SU-DHL-6 (cell line): ENCODE data around the gene LBHD1.

ENCODE experiments used
- H2AFZ ChIP-seq: fragments of 200-600 bp; sonication (generic); 2 replicates; pipeline ENCODE4 v1.6.1; 2014; ENCODE audit warnings: low read depth, mild to moderate bottlenecking, moderate library complexity, mixed read lengths, antibody characterized with exemption, low read length; ENCODE audit not compliant: severe bottlenecking
- H3F3A ChIP-seq: fragments of 200-600 bp; shearing (Covaris generic); 2 replicates; pipeline ENCODE4 v1.6.0; 2016; ENCODE audit warnings: antibody characterized with exemption, mild to moderate bottlenecking; ENCODE audit not compliant: insufficient read depth
- H3K27ac ChIP-seq: fragments of 200-600 bp; sonication (generic); 2 replicates; pipeline ENCODE4 v1.5.1; 2016; ENCODE audit warnings: low read depth, mild to moderate bottlenecking, low read length, moderate library complexity, mixed read lengths
- H3K27me3 ChIP-seq: fragments of 200-600 bp; sonication (generic), shearing (Covaris generic); 2 replicates; pipeline ENCODE4 v1.6.0; 2014; ENCODE audit warnings: mild to moderate bottlenecking, low read length
- H3K36me3 ChIP-seq: fragments of 200-600 bp; sonication (generic); 2 replicates; pipeline ENCODE4 v1.6.1; 2014; ENCODE audit warnings: mild to moderate bottlenecking, low read length, mixed read lengths
- H3K4me2 ChIP-seq: fragments of 300-600, 200-600 bp; shearing (Covaris generic), sonication (generic); 2 replicates; pipeline ENCODE4 v1.6.0; 2014; ENCODE audit warnings: low read length, low read depth, mild to moderate bottlenecking; ENCODE audit not compliant: poor library complexity, severe bottlenecking
- H3K4me3 ChIP-seq: fragments of 200-600 bp; sonication (generic); 2 replicates; pipeline ENCODE4 v1.5.1; 2014; ENCODE audit warnings: antibody characterized with exemption, low read length, mild to moderate bottlenecking, mixed read lengths; ENCODE audit not compliant: insufficient read depth, poor library complexity, severe bottlenecking
- H3K79me2 ChIP-seq: fragments of 200-600 bp; sonication (generic); 2 replicates; pipeline ENCODE4 v1.6.1; 2014; ENCODE audit warnings: mild to moderate bottlenecking, low read length, moderate library complexity; ENCODE audit not compliant: insufficient read depth
- H3K9ac ChIP-seq: fragments of 200-600 bp; sonication (generic); 2 replicates; pipeline ENCODE4 v1.7.0; 2014; ENCODE audit warnings: mild to moderate bottlenecking, low read length
- H3K9me2 ChIP-seq: fragments of 200-600 bp; sonication (generic); replicated peaks from 2 replicates; pipeline ENCODE4 v1.6.1; 2014; ENCODE audit warnings: low read length; ENCODE audit not compliant: insufficient read depth
- H3K9me3 ChIP-seq: fragments of 200-600 bp; sonication (generic); 2 replicates; pipeline ENCODE4 v1.6.1; 2014; ENCODE audit warnings: low read length, mixed read lengths; ENCODE audit not compliant: insufficient read depth
- H4K20me1 ChIP-seq: fragments of 200-600 bp; sonication (generic); 2 replicates; pipeline ENCODE4 v1.6.1; 2014; ENCODE audit warnings: low read depth, mild to moderate bottlenecking, antibody characterized with exemption, low read length, moderate library complexity, mixed read lengths
- EZH2phosphoT487 ChIP-seq: fragments of 200-600 bp; sonication (generic), shearing (Covaris generic); conservative IDR thresholded peaks from 2 replicates; pipeline ENCODE4 v1.6.1; 2018; ENCODE audit warnings: mild to moderate bottlenecking, antibody characterized with exemption, low read length, moderate library complexity, mixed read lengths
- TF ChIP-seq, protein P1 (sequence below): fragments of 200-600 bp; sonication (generic); IDR thresholded peaks from one replicate; pipeline ENCODE4 v1.5.1; 2017; ENCODE audit warnings: antibody characterized with exemption, mild to moderate bottlenecking, low read length, moderate library complexity; ENCODE audit not compliant: insufficient read depth, poor library complexity, severe bottlenecking

Gene LBHD1

GRCh38 chr11:62689421-62690183 is 17.5 kb upstream of the LBHD1 start, which contains the start of gene LRRN4CL:
Gene LRRN4CL (minus strand): TSS chr11:62689530. CDS start chr11:62688508, 1,022 bp downstream.
- Histone ChIP-seq H3F3A (no peaks in the 10 kb centered on the region), H3K4me2 (no peak within 1 kb of the TSS), H3K27me3 (no peaks in the 10 kb centered on the region), H4K20me1 (no peaks in the 10 kb centered on the region), H3K4me3 (no peak within 1 kb of the TSS), H3K9me2 (no peaks in the 10 kb centered on the region), H3K9me3 (no peaks in the 10 kb centered on the region), H3K36me3 (no peaks in the 10 kb centered on the region), H3K79me2 (no peaks in the 10 kb centered on the region), H2AFZ (no peak within 1 kb of the TSS), H3K9ac (no peak within 1 kb of the TSS), H3K27ac (no peak within 1 kb of the TSS)
- TF ChIP-seq, protein P1, sequence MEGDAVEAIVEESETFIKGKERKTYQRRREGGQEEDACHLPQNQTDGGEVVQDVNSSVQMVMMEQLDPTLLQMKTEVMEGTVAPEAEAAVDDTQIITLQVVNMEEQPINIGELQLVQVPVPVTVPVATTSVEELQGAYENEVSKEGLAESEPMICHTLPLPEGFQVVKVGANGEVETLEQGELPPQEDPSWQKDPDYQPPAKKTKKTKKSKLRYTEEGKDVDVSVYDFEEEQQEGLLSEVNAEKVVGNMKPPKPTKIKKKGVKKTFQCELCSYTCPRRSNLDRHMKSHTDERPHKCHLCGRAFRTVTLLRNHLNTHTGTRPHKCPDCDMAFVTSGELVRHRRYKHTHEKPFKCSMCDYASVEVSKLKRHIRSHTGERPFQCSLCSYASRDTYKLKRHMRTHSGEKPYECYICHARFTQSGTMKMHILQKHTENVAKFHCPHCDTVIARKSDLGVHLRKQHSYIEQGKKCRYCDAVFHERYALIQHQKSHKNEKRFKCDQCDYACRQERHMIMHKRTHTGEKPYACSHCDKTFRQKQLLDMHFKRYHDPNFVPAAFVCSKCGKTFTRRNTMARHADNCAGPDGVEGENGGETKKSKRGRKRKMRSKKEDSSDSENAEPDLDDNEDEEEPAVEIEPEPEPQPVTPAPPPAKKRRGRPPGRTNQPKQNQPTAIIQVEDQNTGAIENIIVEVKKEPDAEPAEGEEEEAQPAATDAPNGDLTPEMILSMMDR, result no peak
- TF ChIP-seq EZH2phosphoT487, result no peak

DNA sequence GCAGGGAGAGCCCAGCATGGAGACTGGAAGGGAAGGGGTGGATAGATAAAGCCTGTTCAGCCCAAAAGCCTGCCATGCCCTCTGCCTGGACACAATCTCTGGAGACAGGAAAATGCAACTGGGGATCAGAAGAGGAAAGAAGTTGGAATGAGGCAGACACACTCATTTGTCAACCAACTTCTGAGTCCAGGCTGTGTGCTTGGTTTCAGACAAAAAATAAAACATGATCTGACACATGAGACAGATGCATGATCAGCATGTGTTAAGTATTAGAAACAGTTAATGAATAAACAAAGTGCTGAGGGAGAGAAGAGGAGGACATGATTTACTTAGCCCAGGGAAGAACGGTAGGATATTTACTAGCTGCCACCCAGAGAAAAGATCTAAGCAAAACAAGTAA is 16.4 kb upstream of the LBHD1 start:
- no peak overlapping the region for H3K9ac ChIP-seq

DNA sequence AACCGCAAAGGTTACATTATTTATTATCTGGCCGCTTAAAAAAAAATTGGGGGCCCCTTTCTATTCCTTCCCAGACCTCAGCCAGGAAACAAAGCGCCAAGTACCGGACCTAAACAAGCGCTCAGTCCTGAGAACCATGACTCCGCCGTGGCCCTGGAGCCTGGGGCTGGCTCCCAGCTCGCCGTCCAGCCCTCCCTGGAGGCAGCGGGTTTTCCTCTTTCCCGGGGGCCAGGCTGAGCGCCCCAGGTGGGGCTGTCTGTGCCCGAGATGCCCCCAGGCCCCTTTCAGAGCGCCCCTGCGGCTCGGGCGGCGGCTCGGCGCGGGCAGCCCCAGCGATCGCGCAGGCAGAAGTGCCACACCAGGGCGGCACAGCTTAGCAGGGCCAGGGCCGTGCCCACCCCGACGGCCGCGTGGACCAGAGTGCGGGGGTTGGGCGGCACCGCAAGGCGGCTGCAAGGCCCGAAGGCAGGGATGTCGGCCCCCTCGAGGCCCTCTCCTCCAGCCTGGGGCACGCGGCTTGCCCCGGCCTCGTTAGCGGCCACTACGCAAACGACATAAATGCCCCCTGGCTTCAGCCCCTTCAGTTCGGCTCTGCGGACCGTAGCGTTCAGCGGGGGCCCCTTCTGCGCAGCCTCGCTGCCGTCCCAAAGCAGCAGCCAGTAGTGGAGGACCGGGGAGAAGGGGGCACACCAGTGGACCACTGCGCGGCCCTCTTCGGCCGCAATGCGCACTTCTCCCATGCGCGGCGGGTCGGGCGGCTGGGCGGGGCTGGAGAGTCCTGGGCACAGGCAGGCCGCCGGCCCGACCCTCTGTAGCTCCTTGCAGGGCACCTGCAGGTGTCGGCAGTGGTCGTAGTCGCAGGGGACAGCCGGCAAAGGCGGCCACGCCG is 15.7 kb upstream of the LBHD1 start:
- Histone ChIP-seq H3K9ac (no peak overlapping the region), H3K36me3 (no peaks in the 10 kb centered on the region), H3K27me3 (no peaks in the 10 kb centered on the region), H3K27ac (no peak overlapping the region), H3K4me2 (no peak overlapping the region), H3K4me3 (no peak overlapping the region), H3K79me2 (no peaks in the 10 kb centered on the region), H3F3A (no peaks in the 10 kb centered on the region), H3K9me2 (no peaks in the 10 kb centered on the region), H3K9me3 (no peaks in the 10 kb centered on the region), H4K20me1 (no peaks in the 10 kb centered on the region), H2AFZ (no peak overlapping the region)
- TF ChIP-seq, protein P1, result no peak
- TF ChIP-seq EZH2phosphoT487, result no peak

More for the DNA sequence above, 16.4 kb upstream of the LBHD1 start:
- Histone ChIP-seq H3K27ac (no peak overlapping the region), H3K9me2 (no peaks in the 10 kb centered on the region), H3K9me3 (no peaks in the 10 kb centered on the region), H4K20me1 (no peaks in the 10 kb centered on the region), H3F3A (no peaks in the 10 kb centered on the region), H2AFZ (no peak overlapping the region), H3K36me3 (no peaks in the 10 kb centered on the region), H3K27me3 (no peaks in the 10 kb centered on the region), H3K4me3 (no peak overlapping the region), H3K79me2 (no peaks in the 10 kb centered on the region), H3K4me2 (no peak overlapping the region)
- TF ChIP-seq EZH2phosphoT487, result no peak
- TF ChIP-seq, protein P1, result no peak
